ENCODE measurements around the gene HDHD5. TPM values are rescaled to one million over a fixed set of nuclear protein-coding genes. Genes with fewer than 3 reads are reported as not detected.
A peak's percentile ranks its signal among the peaks of the same experiment; 100 is the strongest.

Gene HDHD5
- total RNA-seq, 1 experiment from 2014 or later, result 68.4 TPM

DNA sequence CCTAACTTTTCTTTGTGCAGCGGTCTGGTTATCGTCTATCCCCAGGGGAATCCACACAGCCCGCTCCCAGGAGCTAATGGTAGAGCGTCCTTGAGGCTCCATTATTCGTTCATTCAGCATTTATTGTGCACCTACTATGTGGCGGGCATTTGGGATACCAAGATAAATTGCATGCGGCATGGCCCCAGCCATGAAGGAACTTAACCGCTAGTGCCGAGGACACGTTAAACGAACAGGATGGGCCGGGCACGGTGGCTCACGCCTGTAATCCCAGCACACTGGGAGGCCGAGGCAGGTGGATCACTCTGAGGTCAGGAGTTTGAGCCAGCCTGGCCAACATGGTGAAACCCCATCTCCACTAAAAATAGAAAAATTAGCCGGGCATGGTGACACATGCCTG, 49.1 kb downstream of the HDHD5 start:
- H3K4me1 Mint-ChIP-seq, result peaks cover 0 to 8% of the 10 kb centered on the region in 2 experiments; a peak in 3 of 4 replicates
- no peak overlapping the region for H3K56ac ChIP-seq (ENCODE audit: insufficient read length, low read depth, low read length)
- no peaks in the 10 kb centered on the region; a peak in 1 of 5 replicates for H3K9me3 Mint-ChIP-seq
- no peaks in the 10 kb centered on the region for H3K79me2 ChIP-seq (ENCODE audit: insufficient read depth, low read length)
- no peak overlapping the region for H4K8ac ChIP-seq (replicated peaks; ENCODE audit: insufficient read length, low read depth, low read length)
- no peak overlapping the region for H2BK15ac ChIP-seq (ENCODE audit: low read depth, low read length)
- no peak overlapping the region for H4K5ac ChIP-seq (ENCODE audit: insufficient read length, low read depth, low read length)
- H3K18ac ChIP-seq (ENCODE audit: insufficient read length, low read depth, low read length), result no peak overlapping the region
- no peak overlapping the region for H3K14ac ChIP-seq (ENCODE audit: insufficient read depth, low read length)
- WGBS (ENCODE audit: extremely low coverage, insufficient read length, low lambda C conversion rate), result no CpG with 5 or more reads among the region's 16 CpGs
- H3T11ph ChIP-seq (ENCODE audit: low read length), result no peak overlapping the region
- H3K4me2 ChIP-seq (ENCODE audit: insufficient read depth, insufficient read length, low read length), result no peak overlapping the region
- no peaks in the 10 kb centered on the region for H3K4me1 ChIP-seq (ENCODE audit: insufficient read depth, low read length)
- H3K9me3 ChIP-seq (ENCODE audit: control insufficient read depth, low read depth, low read length), result no peaks in the 10 kb centered on the region
- H3K79me1 ChIP-seq (ENCODE audit: insufficient read depth, low read depth, low read length, poor library complexity, severe bottlenecking), result no peaks in the 10 kb centered on the region
- H3K4me3 Mint-ChIP-seq, result no peak overlapping the region
- no peak overlapping the region for H2BK5ac ChIP-seq (ENCODE audit: insufficient read length, low read length)
- H2AK5ac ChIP-seq (ENCODE audit: insufficient read length, low read length), result no peak overlapping the region
- H2BK20ac ChIP-seq (ENCODE audit: low read depth, low read length, poor library complexity, severe bottlenecking), result no peak overlapping the region
- no peak overlapping the region for H3K9ac ChIP-seq (ENCODE audit: extremely low read depth, insufficient read length, low read length)
- no peak overlapping the region for H2AFZ ChIP-seq (ENCODE audit: low read length)
- H2BK120ac ChIP-seq (ENCODE audit: low read depth, low read length, poor library complexity, severe bottlenecking), result no peak overlapping the region
- no peaks in the 10 kb centered on the region for H3K27me3 ChIP-seq (ENCODE audit: insufficient read depth, low read length)
- H3K27ac ChIP-seq (ENCODE audit: insufficient read length, low read depth, low read length), result no peak overlapping the region
- H4K91ac ChIP-seq (ENCODE audit: insufficient read length, low read depth, low read length), result no peak overlapping the region
- no peaks in the 10 kb centered on the region for H3K27me3 Mint-ChIP-seq (ENCODE audit: low read depth)
- H4K20me1 ChIP-seq (ENCODE audit: control insufficient read depth, insufficient read depth, insufficient read length), result no peaks in the 10 kb centered on the region
- H3K23me2 ChIP-seq (ENCODE audit: insufficient read length, low read depth, low read length, poor library complexity, severe bottlenecking), result no peaks in the 10 kb centered on the region
- H2BK12ac ChIP-seq (ENCODE audit: insufficient read length, low read depth, low read length), result no peak overlapping the region
- no peak overlapping the region for H3K4ac ChIP-seq (ENCODE audit: low read depth, low read length)
- no peak for DNase-seq
- peak overlapping the region in 1 of 3 experiments; percentile 80; a peak in 1 of 7 replicates for H3K27ac Mint-ChIP-seq
- no peak overlapping the region for H3K23ac ChIP-seq (ENCODE audit: insufficient read length, low read depth, low read length)
- peaks cover 2 to 9% (median 3%) of the 10 kb centered on the region in 3 experiments; a peak in 4 of 7 replicates for H3K36me3 Mint-ChIP-seq (ENCODE audit: insufficient read depth in 1 of 3, low read depth in 3 of 3)
- TF ChIP-seq, protein P1, sequence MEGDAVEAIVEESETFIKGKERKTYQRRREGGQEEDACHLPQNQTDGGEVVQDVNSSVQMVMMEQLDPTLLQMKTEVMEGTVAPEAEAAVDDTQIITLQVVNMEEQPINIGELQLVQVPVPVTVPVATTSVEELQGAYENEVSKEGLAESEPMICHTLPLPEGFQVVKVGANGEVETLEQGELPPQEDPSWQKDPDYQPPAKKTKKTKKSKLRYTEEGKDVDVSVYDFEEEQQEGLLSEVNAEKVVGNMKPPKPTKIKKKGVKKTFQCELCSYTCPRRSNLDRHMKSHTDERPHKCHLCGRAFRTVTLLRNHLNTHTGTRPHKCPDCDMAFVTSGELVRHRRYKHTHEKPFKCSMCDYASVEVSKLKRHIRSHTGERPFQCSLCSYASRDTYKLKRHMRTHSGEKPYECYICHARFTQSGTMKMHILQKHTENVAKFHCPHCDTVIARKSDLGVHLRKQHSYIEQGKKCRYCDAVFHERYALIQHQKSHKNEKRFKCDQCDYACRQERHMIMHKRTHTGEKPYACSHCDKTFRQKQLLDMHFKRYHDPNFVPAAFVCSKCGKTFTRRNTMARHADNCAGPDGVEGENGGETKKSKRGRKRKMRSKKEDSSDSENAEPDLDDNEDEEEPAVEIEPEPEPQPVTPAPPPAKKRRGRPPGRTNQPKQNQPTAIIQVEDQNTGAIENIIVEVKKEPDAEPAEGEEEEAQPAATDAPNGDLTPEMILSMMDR (conservative IDR thresholded peaks at IDR 0.05), result no peak
